Measurements from ENCODE around the gene SERPINB11.

The SERPINB11 gene

GRCh38 chr18:63700501-63700900 is 2.3 kb upstream of the SERPINB11 start:
- TF ChIP-seq CTCF (IDR thresholded peaks at IDR 0.05; ENCODE audit: extremely low read depth, missing control alignments): no peak
- no peak for DNase-seq (ENCODE audit: low spot score)

GRCh38 chr18:63701952-63702351 is 808 bp upstream of the SERPINB11 start:
- DNase-seq (ENCODE audit: low spot score): no peak

GRCh38 chr18:63705401-63705800 is 2.6 kb downstream of the SERPINB11 start:
- no peak for TF ChIP-seq CTCF (IDR thresholded peaks at IDR 0.05; ENCODE audit: extremely low read depth, missing control alignments)
- no peak for DNase-seq (ENCODE audit: low spot score)

More at GRCh38 chr18:63701952-63702351, 808 bp upstream of the SERPINB11 start:
- TF ChIP-seq CTCF (IDR thresholded peaks at IDR 0.05; ENCODE audit: extremely low read depth, missing control alignments): no peak

- no peak for TF ChIP-seq CTCF (IDR thresholded peaks at IDR 0.05; ENCODE audit: extremely low read depth, missing control alignments)
- no peak for DNase-seq (ENCODE audit: low spot score)
Measured at GRCh38 chr18:63707816-63708215, 5.1 kb downstream of the SERPINB11 start.

GRCh38 chr18:63708650-63709049 is 5.9 kb downstream of the SERPINB11 start:
- DNase-seq (ENCODE audit: low spot score): no peak
- no peak for TF ChIP-seq CTCF (IDR thresholded peaks at IDR 0.05; ENCODE audit: extremely low read depth, missing control alignments)

GRCh38 chr18:63725682-63726480 is 23.1 kb downstream of the SERPINB11 start:
- no peak for TF ChIP-seq CTCF (IDR thresholded peaks at IDR 0.05; ENCODE audit: extremely low read depth, missing control alignments)
- DNase-seq (ENCODE audit: low spot score): no peak

- no peak for TF ChIP-seq CTCF (IDR thresholded peaks at IDR 0.05; ENCODE audit: extremely low read depth, missing control alignments)
- no peak for DNase-seq (ENCODE audit: low spot score)
Measured at GRCh38 chr18:63730773-63731172, 28.0 kb downstream of the SERPINB11 start.
